ENCODE measurements around the gene NUP210.

- TF ChIP-seq CTCF (conservative IDR thresholded peaks at IDR 0.05; ENCODE audit: low read depth in 2 of 2) (no peak), EZH2 (IDR thresholded peaks at IDR 0.05; ENCODE audit: low read depth, unreplicated experiment) (no peak), REST (IDR thresholded peaks at IDR 0.05; ENCODE audit: unreplicated experiment) (no peak), POLR2AphosphoS5 (IDR thresholded peaks at IDR 0.05; ENCODE audit: low read depth) (no peak), EZH2phosphoT487 (IDR thresholded peaks at IDR 0.05; ENCODE audit: unreplicated experiment) (no peak), ETS1 (IDR thresholded peaks at IDR 0.05) (no peak), ZNF462 (CRISPR knock-in tag; IDR thresholded peaks at IDR 0.05) (no peak), CREB1 (CRISPR knock-in tag; IDR thresholded peaks at IDR 0.05; ENCODE audit: low read depth) (no peak), JUNB (IDR thresholded peaks at IDR 0.05; ENCODE audit: unreplicated experiment) (no peak), STAT1 (IDR thresholded peaks at IDR 0.05; ENCODE audit: unreplicated experiment) (no peak)
Measured at GRCh38 chr3:13419505-13420044, 547 bp downstream of the NUP210 start.

Measured in GM23338 (cell line).